H1 (cell line): Measurements from ENCODE around the gene MTG1. TPM values are rescaled to one million over a fixed set of nuclear protein-coding genes. Genes with fewer than 3 reads are reported as not detected.

Experiments used
- CTCF ChIA-PET: fragments of 300-600 bp; sonication (Branson Sonifier 250); formaldehyde crosslinking; loops from one replicate; lab custom pipeline; 2021; ENCODE audit not compliant: partially characterized antibody; lab: Charles Lee
- POLR2A ChIA-PET: fragments of 300-600 bp; sonication (Branson Sonifier 250); formaldehyde crosslinking; loops from one replicate; lab custom pipeline; 2021; ENCODE audit warnings: inconsistent platforms; ENCODE audit not compliant: partially characterized antibody; lab: Charles Lee
- DNase-seq, 2 experiments: peaks; one replicate each; pipeline versions ENCODE4 v3.0.0 to v3.0.0-alpha.2; 2010 to 2022; ENCODE audit warnings: low spot score in 2 of 2, low read depth in 1 of 2, mixed read lengths in 1 of 2
- FAIRE-seq: peaks from 2 replicates; lab custom pipeline; 2011; peaks lifted over from hg19 to GRCh38; lab: Jason Lieb, UNC
- H2AFZ ChIP-seq: 2 replicates; pipeline ENCODE4 v1.8.1; 2012; ENCODE audit warnings: low read length, inconsistent platforms
- H2AK5ac ChIP-seq: 2 replicates; pipeline ENCODE4 v1.6.1; 2013; ENCODE audit warnings: low read depth, low read length
- H2BK120ac ChIP-seq: replicated peaks from 2 replicates; pipeline ENCODE3; 2013; ENCODE audit warnings: low read depth, low read length, inconsistent platforms
- H2BK12ac ChIP-seq: 2 replicates; pipeline ENCODE4 v1.6.1; 2013; ENCODE audit warnings: low read depth, low read length
- H2BK15ac ChIP-seq: 2 replicates; pipeline ENCODE4 v1.6.1; 2013; ENCODE audit warnings: low read length
- H2BK20ac ChIP-seq: 2 replicates; pipeline ENCODE4 v1.6.1; 2013; ENCODE audit warnings: low read length
- H2BK5ac ChIP-seq: 2 replicates; pipeline ENCODE4 v1.6.1; 2013; ENCODE audit warnings: low read depth, low read length
- H3K14ac ChIP-seq: 2 replicates; pipeline ENCODE4 v1.6.1; 2013; ENCODE audit warnings: inconsistent platforms; ENCODE audit not compliant: insufficient read length
- H3K18ac ChIP-seq: 2 replicates; pipeline ENCODE4 v1.6.1; 2013; ENCODE audit warnings: low read length; ENCODE audit errors: extremely low read depth
- H3K23ac ChIP-seq: 2 replicates; pipeline ENCODE4 v1.6.1; 2013; ENCODE audit warnings: inconsistent platforms; ENCODE audit not compliant: insufficient read length
- H3K23me2 ChIP-seq: 2 replicates; pipeline ENCODE4 v1.6.1; 2013; ENCODE audit warnings: low read depth, low read length
- H3K27ac ChIP-seq: 2 replicates; pipeline ENCODE4 v1.6.1; 2011; ENCODE audit warnings: low read depth, low read length, inconsistent platforms
- H3K27me3 ChIP-seq, 4 experiments: replicated peaks in 1 of 4; 1 replicate in 1 of 4; 2 replicates in 3 of 4; pipeline versions ENCODE4 v1.6.1 to v1.8.1; 2011 to 2013; ENCODE audit warnings: low read length in 3 of 4, mild to moderate bottlenecking in 3 of 4, inconsistent platforms in 2 of 4, mixed read lengths in 2 of 4, moderate library complexity in 1 of 4; ENCODE audit not compliant: control insufficient read depth in 3 of 4, insufficient read depth in 3 of 4; ENCODE audit errors: extremely low read depth in 1 of 4
- H3K36me3 ChIP-seq, 4 experiments: 2 replicates each; pipeline versions ENCODE4 v1.6.1 to v1.8.1; 2011 to 2013; ENCODE audit warnings: mild to moderate bottlenecking in 4 of 4, low read length in 3 of 4, moderate library complexity in 2 of 4, control low read depth in 1 of 4, inconsistent platforms in 1 of 4; ENCODE audit not compliant: insufficient read depth in 4 of 4, control insufficient read depth in 2 of 4
- H3K4ac ChIP-seq: replicated peaks from 2 replicates; pipeline ENCODE3; 2013; ENCODE audit warnings: low read length, low read depth, mixed read lengths, inconsistent platforms; ENCODE audit not compliant: insufficient read length
- H3K4me1 ChIP-seq, 4 experiments: replicated peaks in 1 of 4; 1 replicate in 1 of 4; 2 replicates in 3 of 4; pipeline versions ENCODE4 v1.6.1 to v1.8.1; 2011 to 2013; ENCODE audit warnings: low read length in 3 of 4, inconsistent platforms in 2 of 4, mixed read lengths in 1 of 4; ENCODE audit not compliant: insufficient read depth in 4 of 4, control insufficient read depth in 3 of 4
- H3K4me2 ChIP-seq, 2 experiments: 2 replicates each; pipeline versions ENCODE4 v1.6.1 to v1.8.1; 2011 to 2013; ENCODE audit warnings: low read depth in 2 of 2, low read length in 2 of 2, control low read depth in 1 of 2, inconsistent platforms in 1 of 2, mild to moderate bottlenecking in 1 of 2; ENCODE audit not compliant: insufficient read depth in 1 of 2
- H3K4me3 ChIP-seq, 4 experiments: fragments of 200-600, 300-600 bp in 1 of 4; sonication (generic), shearing (Covaris generic), sonication (Bioruptor Twin) in 1 of 4; 2 replicates each; pipeline versions ENCODE4 v1.5.1 to v1.8.1; 2011 to 2016; ENCODE audit warnings: low read length in 4 of 4, low read depth in 3 of 4, control low read depth in 2 of 4, inconsistent platforms in 2 of 4, mild to moderate bottlenecking in 2 of 4, mixed read lengths in 1 of 4, moderate library complexity in 1 of 4; ENCODE audit not compliant: insufficient read depth in 2 of 4; ENCODE audit errors: extremely low read depth in 1 of 4
- H3K56ac ChIP-seq: replicated peaks from 2 replicates; pipeline ENCODE3; 2013; ENCODE audit warnings: low read depth, mild to moderate bottlenecking, mixed read lengths, low read length, inconsistent platforms; ENCODE audit not compliant: insufficient read length
- H3K79me1 ChIP-seq: 2 replicates; pipeline ENCODE4 v1.6.1; 2013; ENCODE audit warnings: low read depth, low read length, control low read depth
- H3K79me2 ChIP-seq, 2 experiments: 2 replicates each; pipeline versions ENCODE4 v1.6.1 to v1.8.1; 2012 to 2013; ENCODE audit warnings: low read length in 2 of 2, mild to moderate bottlenecking in 2 of 2, inconsistent platforms in 1 of 2; ENCODE audit not compliant: insufficient read depth in 2 of 2, control insufficient read depth in 1 of 2
- H3K9ac ChIP-seq, 4 experiments: replicated peaks in 1 of 4; 1 replicate in 1 of 4; 2 replicates in 3 of 4; pipeline versions ENCODE4 v1.6.1 to v1.8.1; 2011 to 2013; ENCODE audit warnings: low read depth in 3 of 4, low read length in 3 of 4, control low read depth in 2 of 4, mild to moderate bottlenecking in 2 of 4, moderate library complexity in 2 of 4, inconsistent platforms in 1 of 4; ENCODE audit errors: extremely low read depth in 1 of 4
- H3K9me3 ChIP-seq, 2 experiments: 2 replicates each; pipeline versions ENCODE4 v1.6.1 to v1.8.1; 2012 to 2013; ENCODE audit warnings: mild to moderate bottlenecking in 2 of 2, moderate library complexity in 2 of 2, control low read depth in 1 of 2, inconsistent platforms in 1 of 2, low read depth in 1 of 2, low read length in 1 of 2, mixed read lengths in 1 of 2; ENCODE audit not compliant: insufficient read depth in 2 of 2
- H4K20me1 ChIP-seq, 2 experiments: replicated peaks in 1 of 2; 2 replicates each; pipeline versions ENCODE3 to v1.8.1; 2011 to 2013; ENCODE audit warnings: inconsistent platforms in 2 of 2, low read length in 2 of 2, mild to moderate bottlenecking in 1 of 2; ENCODE audit not compliant: insufficient read depth in 2 of 2, control insufficient read depth in 1 of 2
- H4K5ac ChIP-seq: 2 replicates; pipeline ENCODE4 v1.6.1; 2013; ENCODE audit warnings: low read length, low read depth, mixed read lengths, inconsistent platforms; ENCODE audit not compliant: insufficient read length
- H4K8ac ChIP-seq: 2 replicates; pipeline ENCODE4 v1.8.0; 2013; ENCODE audit warnings: mild to moderate bottlenecking, moderate library complexity, low read length, inconsistent platforms; ENCODE audit not compliant: insufficient read depth; ENCODE audit errors: extremely low read depth
- H4K91ac ChIP-seq: replicated peaks from 2 replicates; pipeline ENCODE3; 2013; ENCODE audit warnings: low read length, mixed read lengths, inconsistent platforms; ENCODE audit not compliant: insufficient read length
- ASH2L ChIP-seq: fragments of 200-600, 300-600 bp; sonication (generic); IDR thresholded peaks from one replicate; pipeline ENCODE4 v1.7.1; 2017; ENCODE audit warnings: low read length
- BRCA1 ChIP-seq: IDR thresholded peaks from 2 replicates; pipeline ENCODE4 v1.6.1; 2012; ENCODE audit warnings: low read depth, low read length, improper control_type of control experiment
- CBX8 ChIP-seq: fragments of 300-800, 300-1000 bp; sonication (generic); IDR thresholded peaks from 2 replicates; pipeline ENCODE4 v1.7.1; 2016; ENCODE audit warnings: low read depth, low read length, borderline replicate concordance
- HDAC2 ChIP-seq, 2 experiments: fragments of 300-600 bp in 1 of 2; sonication (generic) in 1 of 2; IDR thresholded peaks; 2 replicates each; pipeline ENCODE4 v1.6.1; 2011 to 2012; ENCODE audit warnings: low read depth in 2 of 2, low read length in 2 of 2, mild to moderate bottlenecking in 2 of 2, moderate library complexity in 2 of 2, borderline replicate concordance in 1 of 2, inconsistent platforms in 1 of 2
- KDM1A ChIP-seq: fragments of 200-600, 300-600 bp; sonication (generic); IDR thresholded peaks from 2 replicates; pipeline ENCODE4 v1.7.1; 2016; ENCODE audit warnings: mild to moderate bottlenecking, low read length, borderline replicate concordance
- KDM4A ChIP-seq: IDR thresholded peaks from one replicate; pipeline ENCODE4 v1.7.1; 2012; ENCODE audit warnings: low read depth, mild to moderate bottlenecking, moderate library complexity, low read length, inconsistent platforms; ENCODE audit not compliant: severe bottlenecking
- NRF1 ChIP-seq: IDR thresholded peaks from 2 replicates; pipeline ENCODE4 v1.6.1; 2011; ENCODE audit warnings: mild to moderate bottlenecking, low read depth, low read length, improper control_type of control experiment
- RBBP5 ChIP-seq: IDR thresholded peaks from 2 replicates; pipeline ENCODE4 v1.7.1; 2012; ENCODE audit warnings: low read depth, mild to moderate bottlenecking, inconsistent platforms, low read length, moderate library complexity, borderline replicate concordance
- RXRA ChIP-seq: IDR thresholded peaks from 2 replicates; pipeline ENCODE4 v1.6.1; 2011; ENCODE audit warnings: low read depth, mild to moderate bottlenecking, low read length, moderate library complexity; ENCODE audit not compliant: insufficient read depth
- SAP30 ChIP-seq: fragments of 300-600 bp; sonication (generic); IDR thresholded peaks from 2 replicates; pipeline ENCODE4 v1.7.1; 2012; ENCODE audit warnings: low read length, moderate library complexity, mild to moderate bottlenecking, inconsistent platforms; ENCODE audit not compliant: insufficient read depth, insufficient replicate concordance
- SIX5 ChIP-seq: IDR thresholded peaks from 2 replicates; pipeline ENCODE4 v1.6.1; 2011; ENCODE audit warnings: mild to moderate bottlenecking, low read depth, low read length
- USF2 ChIP-seq: IDR thresholded peaks from 2 replicates; pipeline ENCODE4 v1.6.1; 2011; ENCODE audit warnings: low read length, improper control_type of control experiment
- WGBS, 2 experiments: shearing (Covaris generic) in 1 of 2; methylation state at CpG; one replicate each; pipeline versions ENCODE4 v1.1.6 to v1.1.7; 2013 to 2015; ENCODE audit warnings: low lambda C conversion rate in 2 of 2, mixed read lengths in 2 of 2, inconsistent platforms in 1 of 2, low coverage in 1 of 2, missing lambda C conversion rate in 1 of 2; ENCODE audit not compliant: insufficient replicate concordance in 2 of 2, insufficient coverage in 1 of 2, insufficient read length in 1 of 2; ENCODE audit errors: extremely low coverage in 1 of 2, missing lambda C conversion rate in 1 of 2; 5-methylcytosine and 5-hydroxymethylcytosine counted together
- polyA plus RNA-seq, 7 experiments: library from polyadenylated mRNA; depleted of rRNA in 3 of 7; stranded (reverse) in 5 of 7; unstranded in 2 of 7; fragments of >200 nt in 5 of 7; fragments of 200-250 nt in 2 of 7; gene quantifications; 1 replicate in 5 of 7; 2 replicates in 1 of 7; 4 replicates in 1 of 7; pipeline versions ENCODE4 v1.2.1 to v1.2.3, GENCODE V29; 2011 to 2013; ENCODE audit warnings: missing spikeins in 2 of 7, mixed read lengths in 2 of 7
- total RNA-seq: library from RNA; stranded (reverse); fragmentation: NEBNext Ultra II Directional; extraction: Animal tissue kit (Norgen Biotek cat#: 25700); gene quantifications from 2 replicates; pipeline ENCODE4 v1.2.1, GENCODE V29; 2021

MTG1 gene
- total and polyA plus RNA-seq, 2 of the 8 experiments (the other 6 are each of a cell fraction or from before 2014, with no cell fraction given) = 56.6 to 81.6 TPM

- CTCF ChIA-PET = interaction anchor here (0.9 to 3.7 kb wide), 11 partner anchors 8 to 71 kb away, joined by 3 to 32 read pairs (median 4); no protein-coding TSS in a partner anchor
- Histone ChIP-seq H3K23ac (no peak overlapping the region), H3K4me3 (no peak overlapping the region), H2BK120ac (no peak overlapping the region), H3K18ac (no peak overlapping the region), H3K79me1 (no peaks in the 10 kb centered on the region; the same call in 1 of the 2 replicates), H3K27ac (no peak overlapping the region), H3K27me3 (no peaks in the 10 kb centered on the region; a peak in 1 of 7 replicates), H3K14ac (no peak overlapping the region), H4K5ac (no peak overlapping the region), H4K8ac (no peak overlapping the region), H2BK20ac (no peak overlapping the region), H3K9ac (no peak overlapping the region), H3K4ac (no peak overlapping the region), H2BK12ac (0 out of 2 replicates have a peak overlapping the region, but pooled peaks have one; percentile 33), H3K4me2 (no peak overlapping the region), H3K23me2 (peaks cover 4% of the 10 kb centered on the region; the same call in 1 of the 2 replicates), H4K91ac (no peak overlapping the region), H2BK5ac (0 out of 2 replicates have a peak overlapping the region, but pooled peaks have one; percentile 35), H4K20me1 (peaks cover 7 to 15% of the 10 kb centered on the region in 2 experiments), H3K4me1 (peaks cover 0 to 21% (median 2%) of the 10 kb centered on the region in 4 experiments; a peak in 4 of 7 replicates), H3K56ac (no peak overlapping the region), H2AK5ac (no peak overlapping the region), H3K9me3 (no peaks in the 10 kb centered on the region), H3K79me2 (no peaks in the 10 kb centered on the region), H2BK15ac (no peak overlapping the region), H2AFZ (no peak overlapping the region), H3K36me3 (no peaks in the 10 kb centered on the region; a peak in 1 of 8 replicates)
- DNase-seq (no peak), FAIRE-seq (no peak)
- POLR2A ChIA-PET = interaction anchor here (1.1 to 2.7 kb wide), 5 partner anchors 9 to 27 kb away, joined by 3 to 9 read pairs (median 7); no protein-coding TSS in a partner anchor
- WGBS, 2 experiments = 85% methylated on average over 7 of the region's 13 CpGs; no CpG with 5 or more reads in 1 of the 2 experiments
- TF ChIP-seq KDM4A = no peak
- no peak for TF ChIP-seq CBX8
- no peak for TF ChIP-seq RXRA
- no peak for TF ChIP-seq RBBP5
- TF ChIP-seq BRCA1 = no peak
- TF ChIP-seq NRF1 = no peak
- TF ChIP-seq HDAC2 (IDR thresholded peaks at IDR 0.05; ENCODE audit: borderline replicate concordance in 1 of 2, low read depth in 2 of 2, low read length in 2 of 2) = no peak
- TF ChIP-seq SIX5 = no peak
- no peak for TF ChIP-seq USF2
- no peak for TF ChIP-seq ASH2L
- TF ChIP-seq SAP30 = no peak
- no peak for TF ChIP-seq KDM1A
These were observed 43.0 kb upstream of the MTG1 start for GRCh38 chr10:133350950-133351329.
